ENCODE measurements around the gene AJM1.
"Not testable (repeated sequence)": the region's sequence is repeated elsewhere in the genome, so short reads cannot be mapped to it uniquely, and the experiment has no call there.

Gene AJM1

GRCh38 chr9:136842380-136842948, at the start of gene AJM1:
TSS of gene AJM1 (plus strand) at chr9:136842478. CDS start at chr9:136844415, 1,937 bp downstream.
- peak; percentile 57 to 71 for DNase-seq (ENCODE audit: low read depth in 2 of 2)

DNA sequence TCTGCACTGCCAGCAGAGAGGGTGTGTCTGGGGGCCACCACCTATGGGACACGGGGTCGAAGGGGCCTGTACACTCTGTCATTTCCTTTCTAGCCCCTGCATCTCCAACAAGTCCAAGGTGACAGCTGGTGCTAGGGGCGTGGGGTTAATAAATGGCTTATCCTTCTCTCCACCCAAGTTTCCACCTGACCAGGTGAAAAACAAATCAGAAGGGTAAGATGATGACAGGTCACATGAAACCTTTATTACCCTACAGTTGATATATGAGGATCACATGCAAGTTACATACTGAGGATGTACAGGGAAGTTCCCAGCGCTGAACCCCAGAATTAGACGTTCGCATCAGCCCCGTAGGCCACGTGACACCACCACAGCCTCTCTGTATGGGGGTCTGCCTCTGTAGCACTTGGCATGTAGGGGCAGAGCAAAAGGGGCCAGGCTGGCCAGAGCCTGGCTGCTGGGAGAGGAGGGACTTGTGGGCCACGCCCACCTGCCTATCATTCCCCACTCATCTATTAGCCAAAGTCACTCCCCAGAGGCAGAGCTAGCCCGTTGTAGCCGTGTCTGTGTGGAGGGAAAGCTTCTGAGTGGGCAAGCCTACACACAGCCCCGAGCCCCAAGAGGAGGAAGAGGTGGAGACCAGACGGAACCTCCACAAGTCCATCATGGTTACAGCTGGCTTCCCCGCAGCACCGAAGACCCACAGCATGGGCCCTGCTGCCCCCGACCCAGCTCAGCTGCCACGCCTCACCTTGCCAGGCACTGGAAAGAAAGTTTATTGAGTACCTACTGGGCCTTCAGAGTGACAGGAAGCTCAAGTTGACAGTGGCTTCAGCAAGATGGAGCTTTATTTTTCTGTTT, 49.0 kb upstream of the AJM1 start:
- no peak for DNase-seq (ENCODE audit: low read depth in 2 of 2)

- DNase-seq (ENCODE audit: low read depth in 2 of 2) = no peak
Measured at GRCh38 chr9:136794281-136794999, 47.8 kb upstream of the AJM1 start.

DNA sequence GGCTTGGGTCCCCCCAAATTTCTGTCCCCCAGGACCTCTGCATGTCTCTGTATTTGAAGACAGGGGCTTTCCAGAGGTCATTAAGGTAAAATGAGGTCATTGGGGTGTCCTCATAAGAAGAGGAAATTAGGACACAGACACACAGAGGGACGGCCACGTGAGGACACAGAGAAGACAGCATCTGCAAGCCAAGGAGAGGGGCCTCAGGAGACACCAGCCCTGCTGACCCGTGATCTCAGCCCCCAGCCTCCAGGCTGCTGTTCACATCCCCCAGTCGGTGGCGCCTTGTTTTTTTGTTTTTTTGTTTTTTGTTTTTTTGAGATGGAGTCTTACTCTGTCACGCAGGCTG, 47.3 kb upstream of the AJM1 start:
- DNase-seq (ENCODE audit: low read depth in 2 of 2) = no peak

DNA sequence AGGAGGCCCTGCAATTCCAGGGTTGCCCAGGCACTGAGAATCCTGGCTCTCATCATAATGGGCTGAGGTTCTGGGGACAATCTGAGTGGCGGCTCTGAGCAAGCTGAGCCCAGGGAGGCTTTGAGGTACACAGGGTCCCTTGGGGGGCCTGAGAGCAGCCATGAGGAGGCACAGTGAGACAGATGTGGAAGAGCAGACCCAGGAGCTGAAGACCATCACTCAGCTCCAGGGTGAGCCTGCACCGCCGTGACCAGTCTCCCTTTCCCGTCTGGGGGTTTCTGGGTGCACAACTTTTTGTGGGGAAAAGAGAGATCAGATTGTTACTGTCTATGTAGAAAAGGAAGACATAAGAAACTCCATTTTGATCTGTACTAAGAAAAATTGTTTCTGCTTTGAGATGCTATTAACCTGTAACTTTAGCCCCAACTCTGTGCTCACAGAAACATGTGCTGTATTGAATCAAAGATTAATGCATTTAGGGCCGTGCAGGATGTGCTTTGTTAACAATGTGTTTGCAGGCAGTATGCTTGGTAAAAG, 46.0 kb upstream of the AJM1 start, which contains the start of gene CCDC183:
TSS of gene CCDC183 (plus strand) at position 101 of the 537 bp plus-strand sequence. CDS start at position 161, 60 bp downstream.
- no peak for DNase-seq (ENCODE audit: low read depth in 2 of 2)

DNA sequence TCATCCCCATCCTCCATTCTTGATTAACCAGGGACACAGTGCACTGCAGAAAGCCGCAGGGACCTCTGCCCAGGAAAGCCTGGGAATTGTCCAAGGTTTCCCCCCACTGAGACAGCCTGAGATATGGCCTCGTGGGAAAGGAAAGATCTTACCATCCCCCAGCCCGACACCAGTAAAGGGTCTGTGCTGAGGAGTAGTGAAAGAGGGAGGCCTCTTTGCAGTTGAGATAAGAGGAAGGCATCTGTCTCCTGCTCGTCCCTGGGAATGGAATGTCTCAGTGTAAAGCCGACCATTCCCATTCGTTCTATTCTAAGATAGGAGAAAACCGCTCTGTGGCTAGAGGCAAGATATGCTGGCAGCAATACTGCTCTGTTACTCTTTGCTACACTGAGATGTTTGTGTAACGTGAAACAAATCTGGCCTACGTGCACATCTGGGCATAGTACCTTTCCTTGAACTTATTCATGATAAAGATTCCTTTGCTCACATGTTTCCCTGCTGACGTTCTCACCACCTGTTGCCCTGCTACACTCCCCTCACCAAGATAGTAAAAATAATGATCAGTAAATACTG, 45.4 kb upstream of the AJM1 start:
- not testable (repeated sequence) for DNase-seq (ENCODE audit: low read depth in 2 of 2)

- DNase-seq (ENCODE audit: low read depth in 2 of 2) = no peak
Measured at GRCh38 chr9:136798708-136799078, 43.6 kb upstream of the AJM1 start.

DNA sequence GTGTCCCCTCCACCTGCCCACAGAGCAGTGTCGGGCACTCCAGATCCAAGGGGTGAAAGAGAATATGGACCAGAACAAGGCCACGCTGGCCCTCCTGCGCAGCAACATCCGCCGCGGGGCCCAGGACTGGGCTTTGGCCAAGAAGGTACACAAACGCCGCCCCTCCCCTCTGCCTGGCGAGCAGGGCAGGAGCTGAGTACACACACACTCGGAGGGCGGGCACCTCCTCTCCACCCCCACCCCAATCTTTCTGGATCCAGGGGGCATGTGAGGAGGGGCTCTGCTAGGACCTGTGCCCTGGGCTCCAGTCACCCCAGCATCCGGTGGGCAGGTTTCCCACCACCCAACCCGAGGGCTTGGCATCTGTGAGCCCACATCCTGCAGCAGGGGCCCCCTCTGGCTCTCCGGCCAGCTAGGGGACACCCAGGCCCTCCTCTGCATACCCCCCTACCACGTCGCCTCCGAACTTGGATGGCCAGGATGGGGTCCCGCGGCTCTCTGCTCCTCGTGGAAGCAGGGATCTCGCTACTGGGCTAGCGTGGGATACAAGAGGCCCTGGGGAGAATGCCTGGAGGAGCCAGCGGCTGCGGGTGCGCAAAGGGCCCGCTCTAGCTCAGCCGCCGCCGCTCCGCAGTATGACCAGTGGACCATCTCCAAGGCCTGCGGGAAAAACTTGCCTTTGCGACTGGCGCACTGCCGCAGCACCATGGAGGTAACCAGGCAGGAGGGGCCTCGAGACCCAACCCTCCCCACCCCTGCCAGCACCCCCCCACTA, 43.0 kb upstream of the AJM1 start:
- DNase-seq (ENCODE audit: low read depth in 2 of 2) = no peak

- peak; percentile 84 to 89 for DNase-seq (ENCODE audit: low read depth in 2 of 2)
Measured at GRCh38 chr9:136799854-136800657, 42.2 kb upstream of the AJM1 start.

DNA sequence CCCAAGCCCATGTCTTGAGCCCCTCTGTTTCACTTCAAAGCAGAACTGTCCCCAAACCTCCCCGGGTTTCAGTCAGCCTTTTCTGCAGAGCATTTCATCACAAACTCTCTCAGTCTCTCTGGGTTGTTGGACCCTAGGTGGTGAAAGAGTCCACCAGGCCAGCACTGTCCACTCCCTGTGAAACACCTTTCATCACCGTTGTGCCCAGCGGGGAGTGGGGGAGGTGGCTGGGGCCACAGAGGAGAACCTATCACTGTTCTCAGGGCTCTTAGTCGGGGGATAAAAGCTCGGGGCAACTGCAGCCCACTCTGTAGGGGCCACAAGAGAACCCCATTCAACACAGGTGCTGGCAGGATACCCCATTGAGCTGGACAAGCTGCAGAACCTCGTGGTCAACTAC, 40.0 kb upstream of the AJM1 start:
- no peak for DNase-seq (ENCODE audit: low read depth in 2 of 2)

- not testable (repeated sequence) for DNase-seq (ENCODE audit: low read depth in 2 of 2)
Measured at GRCh38 chr9:136803009-136803550, 39.2 kb upstream of the AJM1 start.

DNA sequence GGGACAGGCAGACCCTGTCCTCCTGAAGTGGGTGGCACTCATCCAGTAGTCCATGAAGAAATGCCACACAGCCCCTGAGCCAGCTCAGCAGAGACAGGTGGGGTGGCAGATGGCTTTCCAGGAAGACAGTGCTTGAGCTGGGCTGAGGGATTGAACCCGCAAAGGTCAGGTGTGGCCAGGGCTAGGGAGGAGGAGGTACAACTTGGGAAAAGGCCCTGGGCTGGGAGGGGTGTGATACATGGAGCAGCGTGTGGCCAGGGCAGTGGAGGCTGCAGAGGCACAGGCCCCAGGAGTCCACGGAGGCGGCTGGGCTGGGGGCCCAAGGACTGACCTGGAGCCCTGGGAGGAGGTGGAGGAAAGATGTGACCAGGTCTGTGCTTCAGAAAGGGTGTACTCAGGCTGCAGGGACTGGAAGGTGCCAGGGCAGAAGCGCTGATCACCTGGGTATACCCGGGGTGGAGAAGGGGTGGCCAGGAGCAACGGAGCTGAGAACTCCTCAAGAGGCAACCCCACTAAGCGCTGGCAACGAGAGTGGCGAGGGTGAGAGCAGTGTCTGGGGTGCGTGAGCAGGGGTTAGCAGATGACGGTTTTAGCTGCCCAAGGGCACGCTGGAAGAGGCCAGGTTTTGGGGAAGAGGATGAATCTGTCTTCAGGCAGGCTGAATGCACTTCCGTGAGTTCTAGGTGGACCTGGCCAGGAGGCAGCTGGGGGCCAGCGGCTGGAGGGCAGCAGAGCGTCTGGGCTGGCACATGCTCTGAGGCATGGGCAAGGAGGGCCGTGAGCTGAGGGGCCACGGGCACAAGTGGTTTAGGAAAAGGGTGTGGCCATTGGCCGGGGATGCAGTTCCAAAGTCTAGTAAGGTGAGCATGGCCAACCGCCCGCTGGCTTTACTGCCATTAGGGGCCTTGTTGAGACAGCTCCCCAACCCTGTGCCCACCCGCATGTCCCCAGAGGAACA, 38.4 kb upstream of the AJM1 start:
- DNase-seq (ENCODE audit: low read depth in 2 of 2) = no peak

DNA sequence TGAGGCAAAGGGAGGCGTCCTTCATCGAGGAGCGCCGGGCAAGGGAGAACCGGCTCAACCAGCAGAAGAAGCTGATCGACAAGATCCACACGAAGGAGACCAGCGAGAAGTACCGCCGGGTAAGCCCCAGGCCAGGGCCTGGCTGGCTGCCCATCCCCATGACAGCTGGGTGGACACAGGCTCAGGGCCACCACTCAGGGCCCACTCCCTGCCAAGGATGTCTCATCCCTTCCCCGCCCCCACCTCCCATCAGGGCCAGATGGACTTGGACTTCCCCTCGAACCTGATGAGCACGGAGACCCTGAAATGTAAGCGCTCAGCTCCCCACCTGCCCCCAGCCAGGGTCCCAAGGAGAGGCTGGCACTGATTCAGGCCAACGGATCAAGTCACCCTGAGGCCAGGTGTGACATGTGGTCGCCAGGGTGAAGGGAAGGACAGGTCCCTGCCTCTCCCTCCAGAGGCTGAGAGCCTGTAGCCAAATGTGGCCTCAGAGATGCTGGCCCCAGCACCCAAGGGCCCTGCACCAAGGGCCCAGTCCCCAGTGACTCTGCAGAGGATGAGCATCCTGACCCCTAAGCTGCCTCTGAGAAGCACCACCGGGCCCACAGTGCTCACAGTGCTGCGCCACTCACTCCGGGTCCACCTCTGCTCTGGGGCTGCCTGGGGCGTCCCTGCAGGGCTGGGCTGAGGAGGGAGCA, 37.6 kb upstream of the AJM1 start:
- no peak for DNase-seq (ENCODE audit: low read depth in 2 of 2)

DNA sequence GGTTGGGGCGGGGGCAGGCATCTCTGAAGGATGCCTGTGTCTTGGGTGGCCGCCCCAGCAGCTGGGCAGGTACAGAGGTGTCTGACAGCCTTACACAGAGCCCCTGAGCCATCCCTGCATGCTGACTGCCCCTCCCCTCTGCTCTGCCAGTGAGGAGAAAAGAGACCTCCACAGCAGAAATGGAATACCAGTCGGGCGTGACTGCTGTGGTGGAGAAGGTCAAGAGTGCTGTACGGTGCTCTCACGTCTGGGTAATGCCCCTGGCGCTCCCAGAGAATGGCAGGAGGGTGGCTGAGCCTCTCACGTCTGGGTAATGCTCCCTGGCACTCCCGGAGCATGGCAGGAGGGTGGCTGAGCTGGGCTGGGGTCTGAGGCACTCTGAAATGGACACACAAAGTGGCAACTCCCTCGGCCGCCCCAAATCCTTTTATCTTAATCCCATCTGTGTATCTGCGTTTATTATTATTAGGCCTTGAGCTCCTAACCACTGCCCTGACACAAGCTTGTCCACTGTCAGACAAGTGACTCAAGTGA, 37.0 kb upstream of the AJM1 start:
- no peak for DNase-seq (ENCODE audit: low read depth in 2 of 2)

DNA sequence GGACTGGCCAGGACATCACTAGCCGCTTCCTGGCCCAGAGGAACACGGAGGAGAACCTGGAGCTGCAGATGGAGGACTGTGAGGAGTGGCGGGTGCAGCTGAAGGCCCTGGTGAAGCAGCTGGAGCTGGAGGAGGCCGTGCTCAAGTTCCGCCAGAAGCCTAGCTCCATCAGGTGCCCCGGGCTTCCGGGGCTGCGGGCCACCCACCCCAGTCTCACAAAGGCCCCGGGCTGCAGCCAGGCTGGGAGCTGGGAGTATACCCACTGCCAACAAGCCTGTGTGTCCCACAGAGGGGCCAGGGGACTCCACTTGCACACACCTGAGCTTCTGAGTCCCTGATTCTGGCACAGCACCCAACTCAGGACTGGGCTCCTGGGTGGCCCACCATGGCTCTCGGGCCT, 36.2 kb upstream of the AJM1 start:
- no peak for DNase-seq (ENCODE audit: low read depth in 2 of 2)

- DNase-seq (ENCODE audit: low read depth in 2 of 2) = no peak
Measured at GRCh38 chr9:136806631-136807201, 35.6 kb upstream of the AJM1 start.

GRCh38 chr9:136807281-136808074, 34.8 kb upstream of the AJM1 start, which contains the start of gene RABL6:
TSS of gene RABL6 (plus strand) at chr9:136807948. CDS start at chr9:136808197, 249 bp downstream.
- peak; percentile 62 to 69 for DNase-seq (ENCODE audit: low read depth in 2 of 2)
